ENCODE data around the gene MAPK8. TPM values are rescaled to one million over a fixed set of nuclear protein-coding genes. Genes with fewer than 3 reads are reported as not detected.
"Not testable (repeated sequence)": the region's sequence is repeated elsewhere in the genome, so short reads cannot be mapped to it uniquely, and the experiment has no call there.

The MAPK8 gene
- total and polyA plus RNA-seq, 8 donors = 1.2 to 85.0 (median 22.3) TPM

GRCh38 chr10:48416584-48417232, 110.2 kb downstream of the MAPK8 start:
- H3K4me1 ChIP-seq = peaks cover 0 to 7% (median 0%) of the 10 kb centered on the region in 4 donors
- intact Hi-C loops (cut with DNase I; ENCODE audit: low total_unique reads) = no loop called here
- H3K27me3 ChIP-seq = no peaks in the 10 kb centered on the region
- H3K36me3 ChIP-seq = peaks cover 0 to 32% (median 15%) of the 10 kb centered on the region in 4 donors
- H3K27ac ChIP-seq = no peak overlapping the region
- DNase-seq = no peak
- 67 to 87% (median 82%) methylated on average over 2 of the region's 2 CpGs for WGBS, 5 donors
- peaks cover 0 to 13% (median 13%) of the 10 kb centered on the region in 4 donors for H3K9me3 ChIP-seq
- no peak overlapping the region for H3K4me3 ChIP-seq
- no peak for TF ChIP-seq POLR2A (IDR thresholded peaks at IDR 0.05)
- no peak for TF ChIP-seq CTCF (IDR thresholded peaks at IDR 0.05)
- no peak for TF ChIP-seq EP300 (IDR thresholded peaks at IDR 0.05)
- TF ChIP-seq POLR2AphosphoS5 (IDR thresholded peaks at IDR 0.05) = no peak

DNA sequence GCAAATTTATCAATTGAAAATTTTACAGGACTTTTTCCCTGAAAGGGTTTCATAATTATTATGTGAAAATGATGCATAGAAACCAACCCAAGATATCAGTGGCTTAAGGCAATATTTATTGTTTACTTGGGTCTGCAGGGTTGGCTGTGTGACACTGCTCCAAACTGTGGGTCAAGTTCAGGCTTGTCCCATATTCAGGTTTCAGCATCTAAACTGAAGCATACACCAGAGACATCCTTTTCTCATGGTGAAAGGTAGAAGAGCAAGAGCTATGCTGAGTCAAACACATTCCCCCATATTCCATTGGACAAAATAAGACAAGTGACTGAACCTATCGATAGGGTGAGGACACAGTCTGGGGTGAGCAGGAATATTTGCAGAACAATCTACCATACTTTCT, 110.9 kb downstream of the MAPK8 start:
- Histone ChIP-seq H3K4me3 (no peak overlapping the region), H3K9me3 (peaks cover 0 to 6% (median 6%) of the 10 kb centered on the region in 4 donors), H3K27me3 (no peaks in the 10 kb centered on the region), H3K36me3 (peaks cover 0 to 27% (median 9%) of the 10 kb centered on the region in 4 donors), H3K27ac (no peak overlapping the region), H3K4me1 (peaks cover 0 to 7% (median 0%) of the 10 kb centered on the region in 4 donors)
- intact Hi-C loops (cut with DNase I; ENCODE audit: low total_unique reads) = no loop called here
- no peak for TF ChIP-seq POLR2A (IDR thresholded peaks at IDR 0.05)
- DNase-seq = no peak
- 81 to 100% (median 91%) methylated on average over 1 of the region's 1 CpG for WGBS, 5 donors

- no peaks in the 10 kb centered on the region for H3K9me3 ChIP-seq
- intact Hi-C loops (cut with DNase I; ENCODE audit: low total_unique reads) = no loop called here
- TF ChIP-seq POLR2A (IDR thresholded peaks at IDR 0.05) = no peak
- TF ChIP-seq EP300 (IDR thresholded peaks at IDR 0.05) = no peak
- TF ChIP-seq POLR2AphosphoS5 (IDR thresholded peaks at IDR 0.05) = no peak
- no peak for TF ChIP-seq CTCF (IDR thresholded peaks at IDR 0.05)
- no peak overlapping the region for H3K27ac ChIP-seq
- H3K4me3 ChIP-seq = no peak overlapping the region
- H3K4me1 ChIP-seq = peaks cover 0 to 7% (median 0%) of the 10 kb centered on the region in 4 donors
- 82 to 91% (median 85%) methylated on average over 5 of the region's 5 CpGs for WGBS, 5 donors
- no peaks in the 10 kb centered on the region for H3K27me3 ChIP-seq
- DNase-seq = no peak
- peaks cover 0 to 17% (median under 1%) of the 10 kb centered on the region in 4 donors for H3K36me3 ChIP-seq
These were observed 111.8 kb downstream of the MAPK8 start for GRCh38 chr10:48418189-48418788.

GRCh38 chr10:48419714-48420113, 113.2 kb downstream of the MAPK8 start:
- H3K27ac ChIP-seq = no peak overlapping the region
- H3K36me3 ChIP-seq = peaks cover 0 to 16% (median 0%) of the 10 kb centered on the region in 4 donors
- TF ChIP-seq CTCF (IDR thresholded peaks at IDR 0.05) = no peak
- TF ChIP-seq POLR2AphosphoS5 (IDR thresholded peaks at IDR 0.05) = no peak
- TF ChIP-seq EP300 (IDR thresholded peaks at IDR 0.05) = no peak
- TF ChIP-seq POLR2A (IDR thresholded peaks at IDR 0.05) = no peak
- H3K9me3 ChIP-seq = no peaks in the 10 kb centered on the region
- H3K4me1 ChIP-seq = peaks cover 0 to 7% (median 0%) of the 10 kb centered on the region in 4 donors
- WGBS, 5 donors = 93 to 97% (median 95%) methylated on average over 4 of the region's 4 CpGs
- H3K4me3 ChIP-seq = no peak overlapping the region
- H3K27me3 ChIP-seq = no peaks in the 10 kb centered on the region
- intact Hi-C loops (cut with DNase I; ENCODE audit: low total_unique reads) = no loop called here
- no peak for DNase-seq

DNA sequence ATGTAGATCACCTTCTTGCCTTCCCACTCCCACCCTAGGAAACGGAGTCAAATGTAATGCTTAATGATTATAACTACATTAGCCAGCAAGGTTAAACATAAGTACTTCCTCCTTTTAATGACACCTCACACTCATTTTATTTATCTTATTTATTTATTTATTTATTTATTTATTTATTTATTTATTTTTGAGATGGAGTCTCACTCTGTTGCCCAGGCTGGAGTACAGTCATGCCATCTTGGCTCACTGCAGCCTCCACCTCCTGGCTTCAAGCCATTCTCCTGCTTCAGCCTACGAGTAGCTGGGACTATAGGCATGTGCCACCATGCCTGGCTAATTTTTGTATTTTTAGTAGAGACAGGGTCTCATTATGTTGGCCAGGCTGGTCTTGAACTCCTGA, 115.4 kb downstream of the MAPK8 start:
- H3K4me3 ChIP-seq; DNase-seq; H3K4me1 ChIP-seq; H3K9me3 ChIP-seq; intact Hi-C loops (cut with DNase I; ENCODE audit: low total_unique reads); H3K27ac ChIP-seq; H3K27me3 ChIP-seq: not testable (repeated sequence)
- 93 to 98% (median 95%) methylated on average over 2 of the region's 2 CpGs for WGBS, 5 donors
- H3K36me3 ChIP-seq = peaks cover 0 to 23% (median 9%) of the 10 kb centered on the region in 4 donors
